ENCODE results near the gene SDK1. TPM values are rescaled to one million over a fixed set of nuclear protein-coding genes. Genes with fewer than 3 reads are reported as not detected.

SDK1 gene
- total RNA-seq, 2 donors from 2014 or later = 4.8 to 13.2 TPM

GRCh38 chr7:3893151-3893788, 592.2 kb downstream of the SDK1 start:
- DNase-seq (ENCODE audit: low spot score) = no peak
- intact Hi-C loops (cut with DNase I) = no loop called here

GRCh38 chr7:3893789-3894153, 592.7 kb downstream of the SDK1 start:
- H3K4me1 ChIP-seq (replicated peaks) = no peaks in the 10 kb centered on the region
- intact Hi-C loops (cut with DNase I) = no loop called here
- TF ChIP-seq POLR2AphosphoS5 (IDR thresholded peaks at IDR 0.05) (no peak), POLR2A (IDR thresholded peaks at IDR 0.05) (no peak), CTCF (IDR thresholded peaks at IDR 0.05) (no peak)
- H3K27ac ChIP-seq = no peak overlapping the region
- no peaks in the 10 kb centered on the region for H3K27me3 ChIP-seq (replicated peaks; ENCODE audit: insufficient read depth)
- H3K4me3 ChIP-seq = no peak overlapping the region
- no peak for DNase-seq (ENCODE audit: low spot score)
- H3K9me3 ChIP-seq = no peaks in the 10 kb centered on the region
- WGBS = 62% methylated on average over 4 of the region's 4 CpGs
- no peaks in the 10 kb centered on the region for H3K36me3 ChIP-seq

More at GRCh38 chr7:3893151-3893788, 592.2 kb downstream of the SDK1 start:
- H3K27ac ChIP-seq = no peak overlapping the region
- no peaks in the 10 kb centered on the region for H3K9me3 ChIP-seq
- no peaks in the 10 kb centered on the region for H3K27me3 ChIP-seq (replicated peaks; ENCODE audit: insufficient read depth)
- no peak overlapping the region for H3K4me3 ChIP-seq
- TF ChIP-seq CTCF (IDR thresholded peaks at IDR 0.05) = no peak
- no peak for TF ChIP-seq POLR2AphosphoS5 (IDR thresholded peaks at IDR 0.05)
- no peak for TF ChIP-seq POLR2A (IDR thresholded peaks at IDR 0.05)
- WGBS = 77% methylated on average over 12 of the region's 12 CpGs
- H3K4me1 ChIP-seq (replicated peaks) = no peaks in the 10 kb centered on the region
- no peaks in the 10 kb centered on the region for H3K36me3 ChIP-seq

GRCh38 chr7:3895341-3896116, 594.5 kb downstream of the SDK1 start:
- Histone ChIP-seq H3K27ac (no peak overlapping the region), H3K4me1 (replicated peaks) (no peaks in the 10 kb centered on the region), H3K27me3 (replicated peaks; ENCODE audit: insufficient read depth) (no peaks in the 10 kb centered on the region), H3K36me3 (no peaks in the 10 kb centered on the region), H3K4me3 (no peak overlapping the region), H3K9me3 (no peaks in the 10 kb centered on the region)
- DNase-seq (ENCODE audit: low spot score) = no peak
- WGBS = 80% methylated on average over 9 of the region's 9 CpGs
- intact Hi-C loops (cut with DNase I) = loop anchor here (5.0 kb wide), 2 partner anchors 593 to 1018 kb away; partner anchors contain the start of gene SDK1
- TF ChIP-seq POLR2AphosphoS5 (IDR thresholded peaks at IDR 0.05) (no peak), POLR2A (IDR thresholded peaks at IDR 0.05) (no peak), CTCF (IDR thresholded peaks at IDR 0.05) (no peak)

GRCh38 chr7:3896169-3896765, 595.2 kb downstream of the SDK1 start:
- H3K27ac ChIP-seq = no peak overlapping the region

More at GRCh38 chr7:3896169-3896765, 595.2 kb downstream of the SDK1 start:
- H3K36me3 ChIP-seq = no peaks in the 10 kb centered on the region
- DNase-seq (ENCODE audit: low spot score) = no peak
- intact Hi-C loops (cut with DNase I) = loop anchor here (5.0 kb wide), 2 partner anchors 594 to 1019 kb away; partner anchors contain the start of gene SDK1
- no peaks in the 10 kb centered on the region for H3K4me1 ChIP-seq (replicated peaks)
- TF ChIP-seq CTCF (IDR thresholded peaks at IDR 0.05) (no peak), POLR2AphosphoS5 (IDR thresholded peaks at IDR 0.05) (no peak), POLR2A (IDR thresholded peaks at IDR 0.05) (no peak)
- 87% methylated on average over 6 of the region's 6 CpGs for WGBS
- H3K4me3 ChIP-seq = no peak overlapping the region
- no peaks in the 10 kb centered on the region for H3K27me3 ChIP-seq (replicated peaks; ENCODE audit: insufficient read depth)
- no peaks in the 10 kb centered on the region for H3K9me3 ChIP-seq
